HEK293 (cell line): ENCODE data around the gene PLAGL1.

Experiments
- CTCF ChIA-PET: fragments of 350-600 bp; formaldehyde crosslinking; extraction: SDS; loops from one replicate; lab custom pipeline; 2021; ENCODE audit warnings: antibody characterized with exemption; lab: Yijun Ruan, JAX
- POLR2A ChIA-PET: fragments of 300-600 bp; formaldehyde crosslinking; extraction: SDS; loops from one replicate; lab custom pipeline; 2020; ENCODE audit warnings: antibody characterized with exemption, inconsistent platforms; lab: Yijun Ruan, JAX
- H3K27ac ChIP-seq: fragments of 200-500 bp; sonication (Bioruptor generic); 2 replicates; pipeline ENCODE4 v1.5.1; 2014; ENCODE audit warnings: low read depth, low read length, control low read depth, inconsistent platforms; ENCODE audit errors: extremely low read depth
- H3K36me3 ChIP-seq, 2 experiments: fragments of 200-500 bp in 1 of 2; sonication (Bioruptor generic) in 1 of 2; 1 replicate in 1 of 2; 2 replicates in 1 of 2; pipeline ENCODE4 v1.5.1; 2014 to 2017; ENCODE audit warnings: inconsistent platforms in 2 of 2, low read length in 2 of 2; ENCODE audit not compliant: control insufficient read depth in 2 of 2, insufficient read depth in 1 of 2
- H3K4me1 ChIP-seq: fragments of 200-500 bp; sonication (Bioruptor generic); 2 replicates; pipeline ENCODE4 v1.5.1; 2014; ENCODE audit warnings: mild to moderate bottlenecking, low read length, inconsistent platforms; ENCODE audit not compliant: control insufficient read depth, insufficient read depth
- H3K4me3 ChIP-seq: 2 replicates; pipeline ENCODE4 v1.5.1; 2011; ENCODE audit warnings: low read depth, mild to moderate bottlenecking, control low read depth, low read length, moderate library complexity
- H3K9me3 ChIP-seq: fragments of 200-500 bp; sonication (Bioruptor generic); 2 replicates; pipeline ENCODE4 v1.5.1; 2014; ENCODE audit warnings: low read depth, low read length, inconsistent platforms; ENCODE audit not compliant: control insufficient read depth, insufficient read depth
- ATF2 ChIP-seq: fragments of 450-650 bp; formaldehyde crosslinking; IDR thresholded peaks from 2 replicates; pipeline ENCODE4 v1.5.1; 2016; ENCODE audit warnings: missing biosample characterization, missing genetic modification characterization, low read depth
- MEIS1 ChIP-seq: sonication (generic); formaldehyde crosslinking; IDR thresholded peaks from 2 replicates; pipeline ENCODE4 v1.8.1; 2022; ENCODE audit warnings: missing genetic modification reagents, mild to moderate bottlenecking, borderline replicate concordance
- REPIN1 ChIP-seq: fragments of 450-650 bp; formaldehyde crosslinking; IDR thresholded peaks from 2 replicates; pipeline ENCODE4 v1.5.1; 2017; ENCODE audit warnings: missing biosample characterization, missing genetic modification characterization, low read depth
- SETDB1 ChIP-seq: IDR thresholded peaks from one replicate; pipeline ENCODE4 v1.6.1; 2017; ENCODE audit warnings: mild to moderate bottlenecking, low read length, moderate library complexity, mixed read lengths; ENCODE audit not compliant: insufficient read length
- YY2 ChIP-seq: fragments of 450-650 bp; formaldehyde crosslinking; IDR thresholded peaks from 2 replicates; pipeline ENCODE4 v1.5.1; 2016; ENCODE audit warnings: missing biosample characterization, missing genetic modification characterization
- ZBTB1 ChIP-seq: fragments of 450-650 bp; formaldehyde crosslinking; IDR thresholded peaks from 2 replicates; pipeline ENCODE4 v1.5.1; 2016; ENCODE audit warnings: missing biosample characterization, missing genetic modification characterization
- ZBTB44 ChIP-seq: fragments of 450-650 bp; IDR thresholded peaks from 2 replicates; pipeline ENCODE4 v1.5.1; 2018; ENCODE audit warnings: missing biosample characterization, mild to moderate bottlenecking, missing genetic modification characterization
- ZBTB48 ChIP-seq: fragments of 450-650 bp; formaldehyde crosslinking; IDR thresholded peaks from 2 replicates; pipeline ENCODE4 v1.5.1; 2016; ENCODE audit warnings: missing biosample characterization, missing genetic modification characterization
- ZNF112 ChIP-seq: fragments of 450-650 bp; formaldehyde crosslinking; IDR thresholded peaks from 2 replicates; pipeline ENCODE4 v1.5.0; 2017; ENCODE audit warnings: missing biosample characterization, missing genetic modification characterization
- ZNF138 ChIP-seq: fragments of 450-650 bp; formaldehyde crosslinking; IDR thresholded peaks from 2 replicates; pipeline ENCODE4 v1.5.1; 2016; ENCODE audit warnings: missing biosample characterization, missing genetic modification characterization, borderline replicate concordance
- ZNF302 ChIP-seq: fragments of 450-650 bp; formaldehyde crosslinking; IDR thresholded peaks from 2 replicates; pipeline ENCODE4 v1.5.1; 2016; ENCODE audit warnings: missing biosample characterization, missing genetic modification characterization, low read depth
- ZNF48 ChIP-seq: fragments of 450-650 bp; formaldehyde crosslinking; IDR thresholded peaks from 2 replicates; pipeline ENCODE4 v1.5.1; 2016; ENCODE audit warnings: missing biosample characterization, missing genetic modification characterization
- ZNF624 ChIP-seq: fragments of 450-650 bp; formaldehyde crosslinking; IDR thresholded peaks from 2 replicates; pipeline ENCODE4 v1.5.1; 2017; ENCODE audit warnings: missing biosample characterization, missing genetic modification characterization
- ZNF658 ChIP-seq: fragments of 450-650 bp; formaldehyde crosslinking; IDR thresholded peaks from 2 replicates; pipeline ENCODE4; 2016; ENCODE audit warnings: missing biosample characterization, missing genetic modification characterization
- ZNF76 ChIP-seq: fragments of 450-650 bp; formaldehyde crosslinking; IDR thresholded peaks from 2 replicates; pipeline ENCODE4; 2016; ENCODE audit warnings: low read depth, missing biosample characterization, missing genetic modification characterization, borderline replicate concordance
- ZSCAN23 ChIP-seq: fragments of 450-650 bp; formaldehyde crosslinking; IDR thresholded peaks from 2 replicates; pipeline ENCODE4 v1.5.1; 2016; ENCODE audit warnings: missing biosample characterization, missing genetic modification characterization
- ZXDB ChIP-seq: fragments of 450-650 bp; formaldehyde crosslinking; IDR thresholded peaks from 2 replicates; pipeline ENCODE4 v1.5.1; 2016; ENCODE audit warnings: missing biosample characterization, missing genetic modification characterization
- TF ChIP-seq, protein P1 (sequence below): fragments of 450-650 bp; formaldehyde crosslinking; IDR thresholded peaks from 2 replicates; pipeline ENCODE4 v1.5.1; 2016; ENCODE audit warnings: missing biosample characterization, missing genetic modification characterization
- TF ChIP-seq, protein P2 (sequence below): fragments of 450-650 bp; formaldehyde crosslinking; IDR thresholded peaks from 2 replicates; pipeline ENCODE4 v1.5.1; 2016; ENCODE audit warnings: missing biosample characterization, missing genetic modification characterization
- TF ChIP-seq, protein P3 (sequence below): fragments of 450-650 bp; formaldehyde crosslinking; IDR thresholded peaks from 2 replicates; pipeline ENCODE4 v1.5.1; 2016; ENCODE audit warnings: missing biosample characterization, missing genetic modification characterization

The PLAGL1 gene

DNA sequence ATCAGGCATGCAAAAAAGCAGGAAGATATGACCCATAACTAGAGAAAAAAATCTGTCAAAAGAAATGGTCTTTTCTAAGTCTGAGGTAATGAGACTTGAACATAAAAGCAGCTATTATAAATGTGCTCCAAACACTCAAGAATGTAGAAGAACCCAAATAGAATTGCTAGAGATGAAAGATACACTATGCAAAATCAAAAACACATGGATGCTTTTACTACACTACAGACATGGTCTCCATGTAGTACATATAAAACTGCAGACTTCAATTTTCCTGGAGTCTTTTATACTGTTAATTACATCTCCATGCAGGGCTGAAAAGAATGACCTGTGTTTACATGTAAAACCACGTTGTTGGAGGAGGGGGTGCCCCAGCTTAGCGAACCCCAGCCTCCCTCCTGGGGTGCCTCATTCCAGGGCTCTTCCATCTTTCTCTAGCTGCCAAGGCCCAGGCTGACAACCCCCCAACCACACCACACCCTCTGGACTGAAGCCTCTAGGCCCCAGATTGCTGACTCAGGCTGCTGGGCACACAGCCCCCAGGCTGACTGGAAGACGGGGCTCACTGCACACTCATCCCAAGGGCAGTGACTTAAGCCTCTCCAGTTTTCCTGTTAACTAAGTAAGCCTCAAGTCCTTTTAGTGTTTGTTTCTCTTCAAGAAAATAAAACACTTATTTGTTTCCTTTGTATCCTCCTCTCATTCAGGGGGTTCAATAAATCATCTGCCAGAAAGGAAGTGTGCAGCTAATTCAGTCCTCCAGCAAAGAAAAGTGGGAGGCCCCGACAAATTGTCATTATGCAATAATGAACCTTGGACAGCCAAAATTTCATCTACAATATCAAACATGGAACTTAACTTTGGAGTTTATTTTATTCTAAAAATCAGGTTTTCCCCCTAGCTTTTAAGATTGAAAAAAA lies 26.0 kb upstream of the PLAGL1 start:
- H3K27ac ChIP-seq = no peak overlapping the region
- CTCF ChIA-PET = interaction anchor here (0.6 to 1.4 kb wide), 6 partner anchors 21 to 1467 kb away, joined by 3 to 5 read pairs (median 4); no protein-coding TSS in a partner anchor
- H3K4me1 ChIP-seq = no peaks in the 10 kb centered on the region
- TF ChIP-seq SETDB1 (peak; percentile 5), ZXDB (tag by site-specific recombination) (no peak)
- H3K36me3 ChIP-seq = no peaks in the 10 kb centered on the region
- H3K4me3 ChIP-seq = no peak overlapping the region
- POLR2A ChIA-PET = no interaction called here
- no peaks in the 10 kb centered on the region for H3K9me3 ChIP-seq

GRCh38 chr6:144029452-144029851 lies 21.4 kb upstream of the PLAGL1 start:
- no peak for TF ChIP-seq ZBTB44
- no peak for TF ChIP-seq ZNF138
- TF ChIP-seq, protein P1, sequence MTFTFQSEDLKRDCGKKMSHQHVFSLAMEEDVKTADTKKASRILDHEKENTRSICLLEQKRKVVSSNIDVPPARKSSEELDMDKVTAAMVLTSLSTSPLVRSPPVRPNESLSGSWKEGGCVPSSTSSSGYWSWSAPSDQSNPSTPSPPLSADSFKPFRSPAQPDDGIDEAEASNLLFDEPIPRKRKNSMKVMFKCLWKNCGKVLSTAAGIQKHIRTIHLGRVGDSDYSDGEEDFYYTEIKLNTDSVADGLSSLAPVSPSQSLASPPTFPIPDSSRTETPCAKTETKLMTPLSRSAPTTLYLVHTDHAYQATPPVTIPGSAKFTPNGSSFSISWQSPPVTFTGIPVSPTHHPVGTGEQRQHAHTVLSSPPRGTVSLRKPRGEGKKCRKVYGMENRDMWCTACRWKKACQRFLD = no peak
- no peak for TF ChIP-seq ZBTB48
- TF ChIP-seq ZBTB1 (tag by site-specific recombination) = no peak
- TF ChIP-seq MEIS1 (CRISPR knock-in tag) = no peak
- TF ChIP-seq ZNF624 (tag by site-specific recombination) = no peak
- no peak for TF ChIP-seq ZNF48 (tag by site-specific recombination)
- no peak for TF ChIP-seq ZNF76 (tag by site-specific recombination)
- no peak for TF ChIP-seq ZNF658 (tag by site-specific recombination)
- TF ChIP-seq ZNF302 (tag by site-specific recombination) = no peak
- TF ChIP-seq, protein P2, sequence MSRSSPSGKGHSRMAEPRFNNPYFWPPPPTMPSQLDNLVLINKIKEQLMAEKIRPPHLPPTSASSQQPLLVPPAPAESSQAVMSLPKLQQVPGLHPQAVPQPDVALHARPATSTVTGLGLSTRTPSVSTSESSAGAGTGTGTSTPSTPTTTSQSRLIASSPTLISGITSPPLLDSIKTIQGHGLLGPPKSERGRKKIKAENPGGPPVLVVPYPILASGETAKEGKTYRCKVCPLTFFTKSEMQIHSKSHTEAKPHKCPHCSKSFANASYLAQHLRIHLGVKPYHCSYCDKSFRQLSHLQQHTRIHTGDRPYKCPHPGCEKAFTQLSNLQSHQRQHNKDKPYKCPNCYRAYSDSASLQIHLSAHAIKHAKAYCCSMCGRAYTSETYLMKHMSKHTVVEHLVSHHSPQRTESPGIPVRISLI (tag by site-specific recombination) = no peak
- TF ChIP-seq YY2 (tag by site-specific recombination) = no peak
- TF ChIP-seq ZNF112 (tag by site-specific recombination) = no peak
- no peak for TF ChIP-seq ZSCAN23
- no peak for TF ChIP-seq REPIN1 (tag by site-specific recombination)
- TF ChIP-seq ATF2 (tag by site-specific recombination) = no peak
- TF ChIP-seq, protein P3, sequence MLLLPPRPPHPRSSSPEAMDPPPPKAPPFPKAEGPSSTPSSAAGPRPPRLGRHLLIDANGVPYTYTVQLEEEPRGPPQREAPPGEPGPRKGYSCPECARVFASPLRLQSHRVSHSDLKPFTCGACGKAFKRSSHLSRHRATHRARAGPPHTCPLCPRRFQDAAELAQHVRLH (tag by site-specific recombination) = no peak
- Histone ChIP-seq H3K4me3 (no peak overlapping the region), H3K36me3 (no peaks in the 10 kb centered on the region), H3K9me3 (no peaks in the 10 kb centered on the region), H3K27ac (no peak overlapping the region), H3K4me1 (no peaks in the 10 kb centered on the region)
- CTCF ChIA-PET = interaction anchor here (0.7 to 1.6 kb wide), 2 partner anchors 16 to 59 kb away, joined by 3 to 4 read pairs; no protein-coding TSS in a partner anchor
- POLR2A ChIA-PET = no interaction called here
